ENCODE data around the gene CCDC187. TPM values are rescaled to one million over a fixed set of nuclear protein-coding genes. Genes with fewer than 3 reads are reported as not detected.

Gene CCDC187
- total RNA-seq, 1 donor from 2014 or later: not detected

DNA sequence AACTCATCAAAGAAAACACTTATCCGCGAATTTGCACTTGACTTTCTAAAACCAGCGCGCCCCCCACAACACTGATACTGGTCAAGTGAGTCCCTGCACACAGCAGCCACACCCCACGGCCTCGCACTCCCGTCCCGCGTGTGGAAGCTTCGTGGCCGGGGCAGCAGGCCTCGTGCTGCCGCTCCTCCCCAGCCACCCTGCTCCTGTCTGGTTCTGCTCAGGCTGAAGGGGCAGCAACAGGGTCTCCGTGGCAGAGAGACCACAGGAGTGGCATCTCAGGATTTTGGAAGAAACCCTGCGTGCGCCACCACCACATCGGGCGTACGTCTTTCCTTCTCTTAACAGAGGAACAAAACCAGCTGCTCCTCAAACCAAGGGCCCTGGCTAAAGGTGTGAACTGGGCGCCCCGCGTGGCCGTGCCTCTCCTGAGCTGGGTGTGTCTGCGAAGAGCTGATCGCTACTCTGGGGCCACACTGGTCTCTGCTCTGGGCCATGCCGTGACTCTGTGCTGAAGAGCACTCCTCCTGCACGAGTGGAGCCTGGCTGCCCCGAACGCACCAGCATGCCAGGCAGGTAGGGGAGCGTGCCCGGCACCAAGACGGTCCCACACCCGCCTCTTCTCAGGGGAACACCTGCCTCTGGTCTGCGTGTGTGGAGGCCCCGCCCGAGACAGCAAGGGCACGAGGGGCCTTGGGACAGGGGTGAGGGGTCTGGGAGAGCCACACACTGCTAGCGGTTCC is 81.6 kb downstream of the CCDC187 start:
- Mint-ChIP-seq H3K9me3 (no peaks in the 10 kb centered on the region), H3K27ac (no peak overlapping the region), H3K4me1 (peaks cover 3% of the 10 kb centered on the region), H3K36me3 (peaks cover 6% of the 10 kb centered on the region), H3K27me3 (ENCODE audit: insufficient read depth, low read depth) (peaks cover 5% of the 10 kb centered on the region), H3K4me3 (no peak overlapping the region)
- TF ChIP-seq EZH2phosphoT487 (IDR thresholded peaks at IDR 0.05): no peak
- peaks cover 3% of the 10 kb centered on the region for H3F3A ChIP-seq (ENCODE audit: low read depth)
- no peaks in the 10 kb centered on the region for H3K36me3 ChIP-seq
- H4K20me1 ChIP-seq (ENCODE audit: low read depth): peaks cover 55% of the 10 kb centered on the region
- no peaks in the 10 kb centered on the region for H3K4me1 ChIP-seq
- DNase-seq (ENCODE audit: low spot score): no peak
- H3K9ac ChIP-seq: no peak overlapping the region
- H3K27ac ChIP-seq: no peak overlapping the region
- H2AFZ ChIP-seq (replicated peaks): no peak overlapping the region
- no peaks in the 10 kb centered on the region for H3K27me3 ChIP-seq
- H3K79me2 ChIP-seq (ENCODE audit: low read depth): peaks cover 11% of the 10 kb centered on the region
- H3K4me3 ChIP-seq: no peak overlapping the region
- no peak overlapping the region for H3K4me2 ChIP-seq
- no peaks in the 10 kb centered on the region for H3K9me3 ChIP-seq (ENCODE audit: low read depth)

DNA sequence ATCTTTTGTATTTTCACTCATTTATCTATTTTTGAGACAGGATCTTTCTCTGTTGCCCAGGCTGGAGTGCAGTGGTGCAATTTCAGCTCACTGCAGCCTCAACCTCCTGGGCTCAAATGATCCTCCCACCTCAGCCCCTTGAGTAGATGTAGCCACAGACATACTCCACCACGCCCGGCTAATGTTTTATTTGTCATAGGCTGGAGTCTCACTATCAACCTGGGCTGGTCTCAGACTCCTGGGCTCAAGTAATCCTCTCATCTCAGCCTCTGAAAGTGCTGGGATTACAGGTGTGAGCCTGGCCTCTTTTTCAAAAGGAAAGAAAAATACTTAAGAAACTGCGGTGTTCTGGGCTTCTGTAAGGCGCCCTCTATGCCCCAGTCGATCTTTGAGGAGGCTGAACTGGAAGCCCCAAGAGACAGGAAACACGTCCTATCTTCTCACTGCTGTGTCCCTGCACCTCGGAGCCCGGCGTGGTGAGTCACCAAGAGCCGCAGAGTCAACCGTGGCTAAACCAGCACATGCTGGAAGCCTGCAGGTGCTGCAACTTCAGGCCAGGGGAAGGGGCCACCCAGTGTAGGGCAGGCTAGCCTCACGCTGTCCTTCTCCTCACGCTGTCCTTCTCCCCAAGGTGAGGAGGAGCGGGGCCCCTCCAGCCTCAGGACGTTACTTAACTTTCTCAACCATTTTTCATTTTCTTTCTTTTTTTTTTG is 83.7 kb downstream of the CCDC187 start:
- DNase-seq (ENCODE audit: low spot score): no peak

DNA sequence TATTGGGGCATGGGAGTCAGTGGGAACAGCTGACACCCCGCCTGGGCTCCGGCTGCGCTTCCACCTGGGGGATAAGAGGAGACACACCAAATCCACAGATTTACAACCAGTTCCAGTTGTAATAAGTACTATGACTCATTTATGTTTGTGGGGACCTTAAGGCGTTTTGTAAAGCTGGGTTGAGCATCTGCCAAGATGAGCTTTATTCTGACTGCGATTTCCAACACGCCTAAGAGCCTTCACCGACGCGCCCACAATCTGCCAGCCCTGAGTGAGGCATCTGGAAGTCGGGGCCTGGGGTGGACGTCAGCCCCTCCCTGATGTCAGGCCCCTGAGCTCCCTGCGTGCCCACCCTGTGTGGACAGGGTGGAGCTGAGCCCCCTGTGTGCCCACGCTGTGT is 84.6 kb downstream of the CCDC187 start:
- H3K4me1 Mint-ChIP-seq: peaks cover 3% of the 10 kb centered on the region
- no peak for TF ChIP-seq EZH2phosphoT487 (IDR thresholded peaks at IDR 0.05)
- TF ChIP-seq, protein P1, sequence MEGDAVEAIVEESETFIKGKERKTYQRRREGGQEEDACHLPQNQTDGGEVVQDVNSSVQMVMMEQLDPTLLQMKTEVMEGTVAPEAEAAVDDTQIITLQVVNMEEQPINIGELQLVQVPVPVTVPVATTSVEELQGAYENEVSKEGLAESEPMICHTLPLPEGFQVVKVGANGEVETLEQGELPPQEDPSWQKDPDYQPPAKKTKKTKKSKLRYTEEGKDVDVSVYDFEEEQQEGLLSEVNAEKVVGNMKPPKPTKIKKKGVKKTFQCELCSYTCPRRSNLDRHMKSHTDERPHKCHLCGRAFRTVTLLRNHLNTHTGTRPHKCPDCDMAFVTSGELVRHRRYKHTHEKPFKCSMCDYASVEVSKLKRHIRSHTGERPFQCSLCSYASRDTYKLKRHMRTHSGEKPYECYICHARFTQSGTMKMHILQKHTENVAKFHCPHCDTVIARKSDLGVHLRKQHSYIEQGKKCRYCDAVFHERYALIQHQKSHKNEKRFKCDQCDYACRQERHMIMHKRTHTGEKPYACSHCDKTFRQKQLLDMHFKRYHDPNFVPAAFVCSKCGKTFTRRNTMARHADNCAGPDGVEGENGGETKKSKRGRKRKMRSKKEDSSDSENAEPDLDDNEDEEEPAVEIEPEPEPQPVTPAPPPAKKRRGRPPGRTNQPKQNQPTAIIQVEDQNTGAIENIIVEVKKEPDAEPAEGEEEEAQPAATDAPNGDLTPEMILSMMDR (IDR thresholded peaks at IDR 0.05): no peak
- TF ChIP-seq EZH2 (IDR thresholded peaks at IDR 0.05): no peak

More for the DNA sequence above, 83.7 kb downstream of the CCDC187 start:
- no peak overlapping the region for H3K4me3 Mint-ChIP-seq
- Histone ChIP-seq H3K79me2 (ENCODE audit: low read depth) (peaks cover 2% of the 10 kb centered on the region), H3K9ac (no peak overlapping the region), H3K4me2 (no peak overlapping the region), H3F3A (ENCODE audit: low read depth) (peaks cover 2% of the 10 kb centered on the region), H4K20me1 (ENCODE audit: low read depth) (peaks cover 42% of the 10 kb centered on the region), H3K4me1 (no peaks in the 10 kb centered on the region), H3K27me3 (no peaks in the 10 kb centered on the region), H2AFZ (replicated peaks) (no peak overlapping the region), H3K27ac (no peak overlapping the region), H3K9me3 (ENCODE audit: low read depth) (no peaks in the 10 kb centered on the region), H3K4me3 (no peak overlapping the region), H3K36me3 (no peaks in the 10 kb centered on the region)
- no peaks in the 10 kb centered on the region for H3K9me3 Mint-ChIP-seq
- H3K27ac Mint-ChIP-seq: no peak overlapping the region
- H3K36me3 Mint-ChIP-seq: peaks cover 9% of the 10 kb centered on the region
- no peaks in the 10 kb centered on the region for H3K27me3 Mint-ChIP-seq (ENCODE audit: insufficient read depth, low read depth)
- TF ChIP-seq, protein P1 (IDR thresholded peaks at IDR 0.05): no peak
- TF ChIP-seq EZH2 (IDR thresholded peaks at IDR 0.05): no peak
- TF ChIP-seq EZH2phosphoT487 (IDR thresholded peaks at IDR 0.05): no peak
- peaks cover 3% of the 10 kb centered on the region for H3K4me1 Mint-ChIP-seq

More for the DNA sequence above, 84.6 kb downstream of the CCDC187 start:
- no peak overlapping the region for H3K27ac Mint-ChIP-seq
- H3K9me3 Mint-ChIP-seq: no peaks in the 10 kb centered on the region
- no peak for DNase-seq (ENCODE audit: low spot score)
- peaks cover 13% of the 10 kb centered on the region for H3K36me3 Mint-ChIP-seq
- Histone ChIP-seq H4K20me1 (ENCODE audit: low read depth) (peaks cover 35% of the 10 kb centered on the region), H3K9ac (no peak overlapping the region), H3K4me1 (no peaks in the 10 kb centered on the region), H2AFZ (replicated peaks) (no peak overlapping the region), H3K9me3 (ENCODE audit: low read depth) (no peaks in the 10 kb centered on the region), H3F3A (ENCODE audit: low read depth) (no peaks in the 10 kb centered on the region), H3K36me3 (no peaks in the 10 kb centered on the region), H3K27ac (no peak overlapping the region), H3K4me3 (no peak overlapping the region), H3K4me2 (no peak overlapping the region), H3K79me2 (ENCODE audit: low read depth) (no peaks in the 10 kb centered on the region), H3K27me3 (no peaks in the 10 kb centered on the region)
- H3K27me3 Mint-ChIP-seq (ENCODE audit: insufficient read depth, low read depth): no peaks in the 10 kb centered on the region
- no peak overlapping the region for H3K4me3 Mint-ChIP-seq
